Activated CD8-positive, alpha-beta memory T cell treated with anti-CD3 and anti-CD28 coated beads, Interleukin-2, amount 50 U/mL, for 4 hours (primary cell): ENCODE results near the gene MPZ.
"Not testable (repeated sequence)": the region's sequence is repeated elsewhere in the genome, so short reads cannot be mapped to it uniquely, and the experiment has no call there.

Experiments
- DNase-seq: peaks from one replicate; pipeline ENCODE4 v3.0.0-alpha.2; 2020

Gene MPZ

GRCh38 chr1:161309868-161310267, at the start of gene MPZ:
Gene MPZ (minus strand): TSS chr1:161309968. CDS start chr1:161309905, 63 bp downstream.
- no peak for DNase-seq

- DNase-seq, result no peak
Observed at GRCh38 chr1:161359291-161359690, 49.5 kb upstream of the MPZ start.

- no peak for DNase-seq
Observed at GRCh38 chr1:161357073-161357472, 47.3 kb upstream of the MPZ start.

DNA sequence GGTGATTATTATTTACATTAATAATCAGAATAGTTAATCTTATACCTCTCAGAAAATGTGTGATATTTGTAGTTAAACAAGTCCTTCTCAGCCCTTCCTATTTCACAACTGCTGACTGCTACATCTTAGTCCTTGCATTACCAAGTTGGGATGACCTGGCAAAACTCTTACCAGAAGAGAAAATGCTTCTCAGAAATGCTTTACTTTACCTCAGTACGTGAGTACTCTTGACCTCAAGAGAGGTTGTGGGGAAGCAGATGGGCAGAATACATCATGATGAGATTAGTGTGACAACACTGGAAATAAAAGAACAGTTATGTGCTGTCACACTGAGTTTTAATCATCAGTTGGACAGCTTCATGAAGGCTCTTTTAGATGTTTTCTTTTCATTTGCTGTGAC, 41.7 kb upstream of the MPZ start:
- DNase-seq, result no peak

GRCh38 chr1:161350671-161351070, 40.9 kb upstream of the MPZ start:
- DNase-seq, result no peak

GRCh38 chr1:161342821-161343220, 33.1 kb upstream of the MPZ start:
- DNase-seq, result no peak

- DNase-seq, result no peak
Observed at GRCh38 chr1:161342177-161342576, 32.4 kb upstream of the MPZ start.

- no peak for DNase-seq
Observed at GRCh38 chr1:161335796-161336195, 26.0 kb upstream of the MPZ start.

DNA sequence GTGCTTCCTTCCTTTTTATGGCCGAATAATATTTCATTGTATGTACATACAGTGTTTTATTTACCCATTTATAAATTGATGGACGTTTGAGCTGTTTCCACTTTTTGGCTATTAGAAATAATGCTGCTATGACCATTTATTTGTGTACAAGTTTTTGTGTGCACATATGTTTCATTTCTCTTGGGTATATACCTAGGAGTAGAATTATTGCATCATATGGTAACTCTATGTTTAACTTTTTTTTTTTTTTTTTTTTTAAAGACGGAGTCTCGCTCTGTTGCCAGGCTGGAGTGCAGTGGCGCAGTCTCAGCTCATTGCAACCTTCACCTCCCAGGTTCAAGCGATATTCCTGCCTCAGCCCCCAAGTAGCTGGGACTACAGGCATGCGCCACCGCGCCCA, 23.4 kb upstream of the MPZ start:
- no peak for DNase-seq

- no peak for DNase-seq
Observed at GRCh38 chr1:161330346-161330745, 20.6 kb upstream of the MPZ start.

GRCh38 chr1:161324020-161324419, 14.3 kb upstream of the MPZ start:
- no peak for DNase-seq

GRCh38 chr1:161315841-161316674, 6.3 kb upstream of the MPZ start:
- not testable (repeated sequence) for DNase-seq

DNA sequence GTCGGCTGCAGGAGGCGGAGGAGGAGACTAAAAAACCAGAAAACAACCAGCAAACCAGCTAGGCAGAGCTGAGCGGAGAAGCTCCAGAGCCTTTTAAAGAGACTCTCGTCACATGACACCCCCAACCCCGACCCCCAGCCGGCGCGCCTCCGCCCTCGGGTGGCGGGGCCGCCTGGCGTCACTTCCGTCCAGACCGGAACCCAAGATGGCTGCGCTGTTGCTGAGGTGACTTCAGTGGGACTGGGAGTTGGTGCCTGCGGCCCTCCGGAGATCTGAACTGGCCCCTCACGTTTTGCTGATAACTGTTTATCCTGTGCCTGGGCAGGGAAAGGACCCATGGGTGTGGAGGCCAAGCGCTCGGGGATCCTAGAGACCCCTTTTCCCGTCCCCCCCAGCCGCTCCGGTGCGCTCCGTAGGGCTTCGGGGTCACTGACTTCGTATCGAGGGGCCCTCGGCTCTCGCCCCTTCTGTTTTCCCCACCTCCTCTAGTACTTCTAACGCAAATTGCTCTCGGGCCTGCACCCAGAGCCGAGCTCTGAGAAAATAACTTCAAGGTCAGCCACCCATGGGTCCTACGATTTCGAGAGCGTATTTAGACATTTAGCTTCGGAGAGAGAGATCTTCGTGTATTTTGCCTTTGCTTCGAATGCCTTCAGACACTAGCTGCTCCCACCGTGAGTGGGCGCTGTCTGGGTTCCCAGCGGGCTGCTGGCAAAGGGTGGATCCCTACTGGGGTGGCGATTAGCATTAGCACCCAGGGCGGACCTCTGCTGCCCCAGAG, 4.6 kb upstream of the MPZ start, which contains the start of gene SDHC:
Gene SDHC (plus strand): TSS at position 181 of the 781 bp plus-strand sequence. CDS start 25 bp downstream, at position 206.
- DNase-seq, result peak; percentile 89

DNA sequence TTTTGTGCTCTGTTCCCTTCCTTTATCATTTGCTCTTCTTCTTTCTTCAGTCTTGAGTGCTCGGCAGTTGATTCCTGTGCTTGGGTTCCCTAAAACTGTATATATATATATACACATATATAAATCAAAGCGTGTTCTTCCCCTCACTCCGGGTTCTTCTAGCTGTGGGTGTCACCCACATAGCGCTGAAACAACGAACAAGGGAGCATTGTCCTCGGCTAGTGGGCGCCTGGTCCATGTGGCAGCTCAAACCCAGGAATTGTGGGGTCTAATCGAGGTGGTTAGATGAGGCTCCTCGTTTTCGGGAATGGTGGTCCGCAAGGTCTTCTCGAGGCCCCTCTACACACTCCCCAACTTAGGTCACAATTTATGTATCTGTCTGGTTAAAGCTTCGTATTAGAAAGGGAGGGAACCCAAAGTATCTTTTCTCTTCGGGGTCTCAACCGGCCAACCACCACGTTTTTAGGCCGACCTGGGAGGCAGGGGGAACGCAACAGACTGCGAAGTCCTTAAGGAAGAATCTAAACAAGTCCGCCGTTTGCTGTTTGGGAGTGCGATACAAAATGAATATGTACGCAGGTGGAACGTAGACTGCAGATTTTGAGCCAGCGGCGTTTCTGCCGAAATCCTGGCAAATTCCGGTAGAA, 3.9 kb upstream of the MPZ start:
- DNase-seq, result no peak

DNA sequence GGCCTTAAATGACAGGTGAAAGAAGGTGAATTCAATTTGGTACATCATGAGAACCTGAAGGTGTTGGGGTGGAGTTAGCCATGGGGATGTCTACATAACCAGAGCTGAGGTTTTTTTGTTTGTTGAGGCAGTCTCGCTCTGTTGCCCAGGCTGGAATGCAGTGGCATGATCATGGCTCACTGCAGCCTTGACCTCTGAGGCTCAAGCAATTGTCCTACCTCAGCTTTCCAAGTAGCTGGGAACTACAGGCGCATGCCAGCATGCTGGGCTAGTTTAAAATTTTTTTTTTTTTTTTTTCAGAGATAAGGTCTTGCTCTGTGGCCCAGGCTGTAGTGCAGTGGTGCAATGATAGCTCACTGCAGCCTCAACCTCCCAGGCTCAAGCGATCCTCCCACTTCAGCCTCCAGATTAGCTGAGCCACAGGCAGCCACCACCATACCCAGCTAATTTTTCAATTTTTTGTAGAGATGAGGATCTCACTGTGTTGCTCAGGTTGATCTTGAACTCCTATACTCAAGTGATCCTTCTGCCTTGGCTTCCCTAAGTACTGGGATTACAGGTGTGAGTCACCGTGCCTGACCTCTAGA, 1.9 kb upstream of the MPZ start:
- DNase-seq, result no peak

GRCh38 chr1:161307892-161308638, 1.7 kb downstream of the MPZ start:
- DNase-seq, result no peak

DNA sequence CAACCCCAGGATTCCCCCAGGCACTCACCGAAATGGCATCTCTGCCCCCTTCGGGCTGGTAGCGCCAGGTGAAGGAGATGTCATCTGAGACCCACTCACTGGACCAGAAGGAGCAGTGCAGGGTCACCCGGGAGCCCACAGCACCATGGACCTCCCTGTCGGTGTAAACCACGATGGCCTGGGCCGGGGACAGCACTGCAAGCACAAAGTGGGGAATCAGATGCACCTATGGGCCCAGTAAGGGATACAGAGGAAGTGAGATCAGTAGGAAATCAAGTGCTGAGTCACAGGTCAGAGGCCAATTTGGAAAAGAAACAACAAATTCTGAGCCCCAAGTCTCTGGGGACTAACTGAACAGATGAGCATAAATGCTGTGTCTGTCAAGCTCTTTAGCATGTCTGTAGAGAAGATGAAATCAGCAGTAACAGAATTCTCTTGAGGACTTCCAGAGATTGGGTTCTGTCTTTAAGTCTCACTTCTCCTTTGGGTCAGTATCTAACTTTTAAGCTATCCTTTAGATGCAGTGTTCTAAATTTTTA, 2.5 kb downstream of the MPZ start:
- no peak for DNase-seq

- DNase-seq, result peak; percentile 86
Observed at GRCh38 chr1:161305867-161306519, 3.8 kb downstream of the MPZ start.

DNA sequence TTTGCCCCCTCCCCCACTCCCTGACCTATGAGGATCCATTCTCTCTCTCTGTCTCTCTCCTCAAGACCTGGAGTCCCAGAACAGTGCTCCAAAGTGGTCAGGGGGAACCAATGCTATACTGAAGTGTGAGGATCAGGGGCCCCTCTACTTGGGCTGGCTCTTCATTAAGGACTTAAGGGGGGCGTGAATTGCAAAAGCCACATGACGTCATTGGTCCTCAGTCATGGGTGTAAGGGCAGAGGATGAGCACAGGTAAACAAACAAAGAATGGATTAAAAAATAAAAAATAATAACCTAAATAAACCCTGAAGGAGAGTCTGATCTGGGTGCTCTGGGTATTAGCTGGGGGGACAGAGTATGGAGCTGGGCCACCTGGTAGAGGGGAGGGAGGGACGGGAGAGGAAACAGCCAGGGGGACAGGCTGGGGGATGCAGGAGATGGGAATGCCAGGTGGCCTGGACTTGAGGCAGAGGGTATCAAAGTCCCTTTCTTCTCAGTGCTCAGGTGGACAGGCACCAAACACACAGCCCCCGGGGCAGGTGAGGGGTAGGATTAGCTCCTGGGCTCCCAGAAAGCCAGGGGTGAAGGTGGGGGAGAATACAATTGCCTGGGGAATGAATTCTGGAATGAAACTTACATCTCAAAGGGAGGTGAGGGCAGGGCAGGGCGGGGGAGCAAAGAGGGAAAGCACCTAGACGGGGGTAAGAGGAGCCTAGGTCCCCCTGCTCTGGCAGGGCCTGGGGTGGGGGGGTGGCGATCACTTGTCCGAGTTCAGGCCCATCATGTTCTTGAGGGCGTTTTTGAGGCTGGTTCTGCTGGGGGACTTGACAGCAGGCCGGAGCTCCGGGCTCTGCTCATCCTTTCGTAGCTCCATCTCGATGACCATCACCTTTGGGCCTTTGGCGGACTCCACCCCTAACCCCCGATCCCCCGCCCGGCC, 4.6 kb downstream of the MPZ start:
- DNase-seq, result no peak

GRCh38 chr1:161300478-161300877, 9.3 kb downstream of the MPZ start:
- no peak for DNase-seq
